ENCODE measurements around the gene LRFN4. TPM values are rescaled to one million over a fixed set of nuclear protein-coding genes. Genes with fewer than 3 reads are reported as not detected.

Gene LRFN4
- total RNA-seq, 1 experiment from 2014 or later = 66.7 TPM

- no peak overlapping the region for H4K91ac ChIP-seq (ENCODE audit: insufficient read length, low read depth, low read length)
- H3K9me3 ChIP-seq (ENCODE audit: control insufficient read depth, low read depth, low read length) = no peaks in the 10 kb centered on the region
- H3K56ac ChIP-seq (ENCODE audit: insufficient read length, low read depth, low read length) = no peak overlapping the region
- peak overlapping the region; percentile 85 to 94 (median 89); a peak in 6 of 7 replicates for H3K27ac Mint-ChIP-seq
- no peaks in the 10 kb centered on the region for H3K23me2 ChIP-seq (ENCODE audit: insufficient read length, low read depth, low read length, poor library complexity, severe bottlenecking)
- H3K9me3 Mint-ChIP-seq = no peaks in the 10 kb centered on the region
- H3K4ac ChIP-seq (ENCODE audit: low read depth, low read length) = no peak overlapping the region
- H4K5ac ChIP-seq (ENCODE audit: insufficient read length, low read depth, low read length) = no peak overlapping the region
- TF ChIP-seq CTCF (conservative IDR thresholded peaks at IDR 0.05) = no peak
- H3K27me3 Mint-ChIP-seq (ENCODE audit: low read depth) = no peaks in the 10 kb centered on the region; the same call in 1 of the 2 replicates
- DNase-seq = no peak
- H3K36me3 Mint-ChIP-seq (ENCODE audit: insufficient read depth in 1 of 3, low read depth in 3 of 3) = no peaks in the 10 kb centered on the region
- H3K9ac ChIP-seq (ENCODE audit: extremely low read depth, insufficient read length, low read length) = no peak overlapping the region
- H3K4me1 Mint-ChIP-seq = peaks cover 49 to 65% of the 10 kb centered on the region in 2 experiments
- no peaks in the 10 kb centered on the region for H3K79me2 ChIP-seq (ENCODE audit: insufficient read depth, low read length)
- H2BK120ac ChIP-seq (ENCODE audit: low read depth, low read length, poor library complexity, severe bottlenecking) = no peak overlapping the region
- no peak overlapping the region for H3K27ac ChIP-seq (ENCODE audit: insufficient read length, low read depth, low read length)
- no peak overlapping the region for H2BK15ac ChIP-seq (ENCODE audit: low read depth, low read length)
- whole genome bisulfite sequencing (ENCODE audit: extremely low coverage, insufficient read length, low lambda C conversion rate) = no CpG with 5 or more reads among the region's 14 CpGs
- H2BK5ac ChIP-seq (ENCODE audit: insufficient read length, low read length) = no peak overlapping the region
- no peaks in the 10 kb centered on the region for H3K27me3 ChIP-seq (ENCODE audit: insufficient read depth, low read length)
- H3K23ac ChIP-seq (ENCODE audit: insufficient read length, low read depth, low read length) = no peak overlapping the region
- no peak overlapping the region for H3K4me2 ChIP-seq (ENCODE audit: insufficient read depth, insufficient read length, low read length)
- no peak overlapping the region for H3K4me3 Mint-ChIP-seq
- H4K20me1 ChIP-seq (ENCODE audit: control insufficient read depth, insufficient read depth, insufficient read length) = no peaks in the 10 kb centered on the region
- no peaks in the 10 kb centered on the region for H3K79me1 ChIP-seq (ENCODE audit: insufficient read depth, low read depth, low read length, poor library complexity, severe bottlenecking)
- H2AFZ ChIP-seq (ENCODE audit: low read length) = no peak overlapping the region
- H4K8ac ChIP-seq (replicated peaks; ENCODE audit: insufficient read length, low read depth, low read length) = no peak overlapping the region
- H3T11ph ChIP-seq (ENCODE audit: low read length) = no peak overlapping the region
- no peak overlapping the region for H3K14ac ChIP-seq (ENCODE audit: insufficient read depth, low read length)
- no peak overlapping the region for H3K18ac ChIP-seq (ENCODE audit: insufficient read length, low read depth, low read length)
- peaks cover 2% of the 10 kb centered on the region; the same call in 1 of the 2 replicates for H3K4me1 ChIP-seq (ENCODE audit: insufficient read depth, low read length)
- H2BK20ac ChIP-seq (ENCODE audit: low read depth, low read length, poor library complexity, severe bottlenecking) = no peak overlapping the region
- H2AK5ac ChIP-seq (ENCODE audit: insufficient read length, low read length) = no peak overlapping the region
- no peak overlapping the region for H2BK12ac ChIP-seq (ENCODE audit: insufficient read length, low read depth, low read length)
Measured at GRCh38 chr11:66882561-66883015, 25.7 kb downstream of the LRFN4 start.

Data from H9 (cell line).